Mesenchymal stem cell (in vitro differentiated cells and primary cell): ENCODE results near the gene PLXNA2.

Experiments used
- DNase-seq: peaks from one replicate; pipeline ENCODE4 v3.0.0-alpha.2; 2013
- H2AFZ ChIP-seq: one replicate; pipeline ENCODE4 v1.6.1; 2013; ENCODE audit warnings: low read depth, mild to moderate bottlenecking, control low read depth, inconsistent platforms, low read length, moderate library complexity
- H2AK5ac ChIP-seq: 2 replicates; pipeline ENCODE4 v1.6.1; 2013; ENCODE audit warnings: low read length, moderate library complexity, mild to moderate bottlenecking, inconsistent platforms; ENCODE audit not compliant: severe bottlenecking
- H2BK120ac ChIP-seq: one replicate; pipeline ENCODE4 v1.6.1; 2013; ENCODE audit warnings: low read depth, mild to moderate bottlenecking, inconsistent platforms, low read length, moderate library complexity
- H2BK12ac ChIP-seq, 2 experiments: one replicate each; pipeline ENCODE4 v1.6.1; 2013; ENCODE audit warnings: inconsistent platforms in 2 of 2, low read length in 2 of 2, mild to moderate bottlenecking in 2 of 2, moderate library complexity in 2 of 2, control low read depth in 1 of 2
- H2BK15ac ChIP-seq: one replicate; pipeline ENCODE4 v1.6.1; 2013; ENCODE audit warnings: mild to moderate bottlenecking, low read depth, inconsistent platforms; ENCODE audit not compliant: poor library complexity, severe bottlenecking
- H2BK5ac ChIP-seq: 2 replicates; pipeline ENCODE4 v1.6.1; 2013; ENCODE audit warnings: low read depth, mild to moderate bottlenecking, low read length, control low read depth, inconsistent platforms; ENCODE audit not compliant: poor library complexity, severe bottlenecking
- H3K14ac ChIP-seq, 2 experiments: one replicate each; pipeline ENCODE4 v1.6.1; 2013; ENCODE audit warnings: inconsistent platforms in 2 of 2, low read length in 2 of 2, control low read depth in 1 of 2, mild to moderate bottlenecking in 1 of 2, moderate library complexity in 1 of 2
- H3K18ac ChIP-seq, 2 experiments: one replicate each; pipeline ENCODE4 v1.6.1; 2013; ENCODE audit warnings: inconsistent platforms in 2 of 2, low read length in 2 of 2, control low read depth in 1 of 2, low read depth in 1 of 2, mild to moderate bottlenecking in 1 of 2
- H3K23ac ChIP-seq, 2 experiments: one replicate each; pipeline ENCODE4 v1.6.1; 2013; ENCODE audit warnings: inconsistent platforms in 2 of 2, low read length in 2 of 2, mild to moderate bottlenecking in 2 of 2, moderate library complexity in 2 of 2, control low read depth in 1 of 2
- H3K27ac ChIP-seq: 2 replicates; pipeline ENCODE4 v1.5.1; 2013; ENCODE audit warnings: mild to moderate bottlenecking, moderate library complexity, low read length, control low read depth, inconsistent platforms; ENCODE audit not compliant: poor library complexity, severe bottlenecking
- H3K27me3 ChIP-seq, 2 experiments: 2 replicates each; pipeline versions ENCODE4 v1.6.1 to v1.7.0; 2013; ENCODE audit warnings: low read length in 2 of 2, mild to moderate bottlenecking in 2 of 2, moderate library complexity in 2 of 2, control low read depth in 1 of 2, inconsistent platforms in 1 of 2; ENCODE audit not compliant: control insufficient read depth in 1 of 2, insufficient read depth in 1 of 2
- H3K36me3 ChIP-seq, 2 experiments: 2 replicates each; pipeline versions ENCODE4 v1.6.1 to v1.7.0; 2013; ENCODE audit warnings: low read length in 2 of 2, control low read depth in 1 of 2, inconsistent platforms in 1 of 2, low read depth in 1 of 2, mild to moderate bottlenecking in 1 of 2; ENCODE audit not compliant: insufficient read depth in 2 of 2, control insufficient read depth in 1 of 2
- H3K4ac ChIP-seq, 2 experiments: one replicate each; pipeline ENCODE4 v1.6.1; 2013; ENCODE audit warnings: inconsistent platforms in 2 of 2, low read length in 2 of 2, mild to moderate bottlenecking in 2 of 2, moderate library complexity in 2 of 2, control low read depth in 1 of 2, low read depth in 1 of 2
- H3K4me1 ChIP-seq: 2 replicates; pipeline ENCODE4 v1.6.1; 2013; ENCODE audit warnings: low read depth, low read length, control low read depth; ENCODE audit not compliant: control insufficient read depth, insufficient read depth
- H3K4me2 ChIP-seq: 2 replicates; pipeline ENCODE4 v1.6.1; 2013; ENCODE audit warnings: low read length, mild to moderate bottlenecking, inconsistent platforms; ENCODE audit not compliant: poor library complexity, severe bottlenecking
- H3K4me3 ChIP-seq, 2 experiments: 2 replicates each; pipeline versions ENCODE4 v1.5.1 to v1.7.0; 2013; ENCODE audit warnings: low read length in 2 of 2, mild to moderate bottlenecking in 2 of 2, control low read depth in 1 of 2, low read depth in 1 of 2; ENCODE audit not compliant: insufficient read depth in 1 of 2
- H3K79me1 ChIP-seq: replicated peaks from 2 replicates; pipeline ENCODE4 v1.6.1; 2013; ENCODE audit warnings: mild to moderate bottlenecking, control low read depth, low read length, inconsistent platforms; ENCODE audit not compliant: poor library complexity, severe bottlenecking
- H3K9ac ChIP-seq: 2 replicates; pipeline ENCODE4 v1.7.0; 2013; ENCODE audit warnings: mild to moderate bottlenecking, low read length, moderate library complexity
- H3K9me3 ChIP-seq: 2 replicates; pipeline ENCODE4 v1.7.0; 2013; ENCODE audit warnings: mild to moderate bottlenecking, low read length; ENCODE audit not compliant: control insufficient read depth
- H4K8ac ChIP-seq: one replicate; pipeline ENCODE4 v1.6.1; 2013; ENCODE audit warnings: inconsistent platforms, mild to moderate bottlenecking, low read length, moderate library complexity
- H4K91ac ChIP-seq: one replicate; pipeline ENCODE4 v1.6.1; 2013; ENCODE audit warnings: mild to moderate bottlenecking, low read length, inconsistent platforms
- whole genome bisulfite sequencing: methylation state at CpG from one replicate; pipeline ENCODE4 v1.1.7; 2013; ENCODE audit warnings: mixed read lengths; 5-methylcytosine and 5-hydroxymethylcytosine counted together

PLXNA2 gene

GRCh38 chr1:208169081-208169879 lies 74.9 kb downstream of the PLXNA2 start:
- no peak for DNase-seq
- no peaks in the 10 kb centered on the region for H3K27me3 ChIP-seq
- no peak overlapping the region for H2AK5ac ChIP-seq

DNA sequence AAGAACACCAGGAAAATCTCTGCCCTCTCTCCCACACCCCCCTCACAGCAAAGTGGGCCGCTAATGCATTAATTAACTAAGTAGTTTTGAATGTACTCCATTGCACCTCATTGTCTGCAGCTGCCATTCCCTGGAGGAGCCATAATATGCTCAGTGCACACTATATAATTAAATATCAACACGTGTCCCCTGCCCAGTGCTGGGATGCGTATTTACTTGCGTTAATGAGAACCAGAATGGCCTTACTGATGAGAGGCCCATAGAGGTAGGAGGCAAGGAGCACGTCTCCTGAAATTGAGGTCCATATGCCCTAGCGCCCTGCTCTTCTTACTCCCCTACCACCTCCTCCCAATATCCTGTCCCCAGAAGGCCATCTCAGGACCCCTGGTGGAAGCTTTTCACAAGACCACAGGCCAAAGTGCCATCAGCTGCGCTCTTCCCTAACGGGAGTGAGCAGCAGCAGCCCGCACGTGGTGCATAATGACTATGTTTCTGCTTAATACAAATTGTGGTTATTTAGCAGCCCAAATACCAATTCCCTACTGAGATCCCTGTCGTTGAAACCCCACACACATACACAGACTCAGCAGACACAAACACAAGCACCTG lies 76.8 kb downstream of the PLXNA2 start:
- Histone ChIP-seq H3K9ac (no peak overlapping the region), H3K14ac (no peak overlapping the region), H3K4me3 (no peak overlapping the region)

More at GRCh38 chr1:208169081-208169879, 74.9 kb downstream of the PLXNA2 start:
- Histone ChIP-seq H3K9ac (no peak overlapping the region), H3K18ac (peak overlapping the region in 1 of 2 experiments; percentile 21), H3K9me3 (no peaks in the 10 kb centered on the region), H3K23ac (peak overlapping the region in 1 of 2 experiments; percentile 36), H3K4me3 (peak overlapping the region in 1 of 2 experiments; percentile 1), H2BK15ac (no peak overlapping the region), H3K4ac (no peak overlapping the region), H3K14ac (no peak overlapping the region), H3K79me1 (no peaks in the 10 kb centered on the region), H2BK12ac (no peak overlapping the region), H3K4me2 (no peak overlapping the region), H3K4me1 (peaks cover 6% of the 10 kb centered on the region), H2AFZ (no peak overlapping the region), H3K36me3 (no peaks in the 10 kb centered on the region), H2BK5ac (no peak overlapping the region), H4K91ac (no peak overlapping the region), H2BK120ac (no peak overlapping the region), H3K27ac (no peak overlapping the region), H4K8ac (no peak overlapping the region)
- 75% methylated on average over 7 of the region's 8 CpGs for WGBS

DNA sequence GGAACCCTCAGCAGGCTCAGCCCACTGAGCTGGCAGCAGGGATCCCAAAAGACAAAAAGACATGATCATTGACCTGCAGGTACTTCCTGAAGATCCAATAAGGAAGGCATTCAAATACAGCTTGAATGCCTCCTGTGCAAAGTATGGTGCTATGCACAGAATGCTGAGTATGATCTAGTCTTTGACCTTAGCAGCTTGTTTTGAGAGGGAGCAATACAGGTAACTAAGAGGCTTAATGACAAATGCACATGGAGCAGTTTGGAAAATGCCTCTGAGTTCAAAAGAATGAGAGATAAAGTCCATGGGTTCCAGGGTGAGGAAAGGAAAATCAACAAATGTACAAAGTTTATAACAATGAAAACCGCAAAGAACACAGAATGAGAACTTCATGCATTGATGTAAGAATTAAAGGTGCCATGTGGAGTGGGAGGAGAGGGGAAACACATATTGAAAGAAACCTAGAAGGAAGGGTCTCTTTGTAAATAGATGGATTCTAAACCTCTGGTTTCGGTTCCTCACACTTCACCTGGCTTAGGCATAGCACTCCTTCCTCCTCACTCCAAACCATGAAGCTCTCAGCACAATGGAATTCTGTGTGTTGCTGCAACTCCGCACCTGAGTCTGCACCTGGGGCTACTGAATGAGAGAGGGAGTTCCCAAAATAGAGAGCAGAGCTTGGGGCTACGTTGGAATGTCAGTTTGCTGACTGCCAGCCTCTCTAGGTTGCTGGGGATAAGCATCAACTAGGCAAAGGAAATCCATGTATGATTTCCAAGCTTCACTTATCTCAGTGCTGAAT lies 77.6 kb downstream of the PLXNA2 start:
- Histone ChIP-seq H2BK120ac (no peak overlapping the region), H3K23ac (no peak overlapping the region), H3K27ac (no peak overlapping the region), H2AFZ (no peak overlapping the region), H4K8ac (no peak overlapping the region), H3K36me3 (no peaks in the 10 kb centered on the region), H3K4me1 (peaks cover 4% of the 10 kb centered on the region), H3K9me3 (no peaks in the 10 kb centered on the region), H3K79me1 (no peaks in the 10 kb centered on the region), H3K9ac (no peak overlapping the region), H3K18ac (no peak overlapping the region), H3K27me3 (no peaks in the 10 kb centered on the region), H3K4me2 (no peak overlapping the region), H3K14ac (no peak overlapping the region), H4K91ac (no peak overlapping the region), H3K4me3 (no peak overlapping the region), H2BK12ac (no peak overlapping the region), H3K4ac (no peak overlapping the region), H2AK5ac (no peak overlapping the region), H2BK15ac (no peak overlapping the region), H2BK5ac (no peak overlapping the region)
- WGBS = 100% methylated on average over 2 of the region's 4 CpGs
- DNase-seq = no peak

More for the DNA sequence above, 76.8 kb downstream of the PLXNA2 start:
- Histone ChIP-seq H2AFZ (no peak overlapping the region), H2BK15ac (no peak overlapping the region), H3K23ac (no peak overlapping the region), H3K27me3 (no peaks in the 10 kb centered on the region), H3K27ac (no peak overlapping the region), H2BK120ac (no peak overlapping the region), H4K8ac (peak overlapping the region; percentile 56), H2BK5ac (no peak overlapping the region), H3K4me1 (peaks cover 4% of the 10 kb centered on the region), H2BK12ac (no peak overlapping the region), H3K9me3 (no peaks in the 10 kb centered on the region), H2AK5ac (no peak overlapping the region), H3K36me3 (no peaks in the 10 kb centered on the region), H4K91ac (no peak overlapping the region), H3K4ac (no peak overlapping the region), H3K18ac (no peak overlapping the region), H3K79me1 (no peaks in the 10 kb centered on the region), H3K4me2 (no peak overlapping the region)
- 86% methylated on average over 11 of the region's 11 CpGs for WGBS
- no peak for DNase-seq

GRCh38 chr1:208165659-208166058 lies 78.5 kb downstream of the PLXNA2 start:
- Histone ChIP-seq H3K4ac (no peak overlapping the region), H3K18ac (no peak overlapping the region), H3K27ac (no peak overlapping the region), H2BK15ac (no peak overlapping the region), H4K91ac (no peak overlapping the region), H3K9me3 (no peaks in the 10 kb centered on the region), H2BK5ac (no peak overlapping the region), H3K79me1 (no peaks in the 10 kb centered on the region), H2BK12ac (no peak overlapping the region), H3K27me3 (no peaks in the 10 kb centered on the region), H3K23ac (no peak overlapping the region), H3K36me3 (no peaks in the 10 kb centered on the region), H2AK5ac (no peak overlapping the region), H2BK120ac (no peak overlapping the region), H3K4me2 (no peak overlapping the region), H3K4me3 (no peak overlapping the region), H4K8ac (no peak overlapping the region), H3K14ac (no peak overlapping the region), H2AFZ (no peak overlapping the region), H3K4me1 (peaks cover 4% of the 10 kb centered on the region), H3K9ac (peak overlapping the region; percentile 44)
- WGBS = 97% methylated on average over 6 of the region's 6 CpGs
- no peak for DNase-seq
